Ishikawa (cell line): ENCODE results near the gene SERGEF.

Source experiments
- EP300 ChIP-seq: IDR thresholded peaks from 2 replicates; pipeline ENCODE4 v1.6.1; 2012; ENCODE audit warnings: borderline replicate concordance
- FOXM1 ChIP-seq: IDR thresholded peaks from 2 replicates; pipeline ENCODE4 v1.6.1; 2012; ENCODE audit warnings: low read depth, borderline replicate concordance
- MAX ChIP-seq: IDR thresholded peaks from 2 replicates; pipeline ENCODE4 v1.6.1; 2012
- RAD21 ChIP-seq: IDR thresholded peaks from 2 replicates; pipeline ENCODE4 v1.6.1; 2012; ENCODE audit warnings: low read depth
- REST ChIP-seq: IDR thresholded peaks from 2 replicates; pipeline ENCODE4 v1.6.1; 2012; ENCODE audit warnings: low read depth, mild to moderate bottlenecking
- TAF1 ChIP-seq: IDR thresholded peaks from 2 replicates; pipeline ENCODE4 v1.6.1; 2012; ENCODE audit warnings: low read depth, mild to moderate bottlenecking
- TCF12 ChIP-seq: IDR thresholded peaks from 2 replicates; pipeline ENCODE4 v1.6.1; 2012; ENCODE audit warnings: low read depth
- USF1 ChIP-seq: IDR thresholded peaks from 2 replicates; pipeline ENCODE4 v1.6.1; 2012

GRCh38 chr11:17927681-17928343, 85.0 kb downstream of the SERGEF start:
- TF ChIP-seq TCF12, result no peak
- no peak for TF ChIP-seq REST
- TF ChIP-seq EP300, result no peak
- no peak for TF ChIP-seq USF1
- no peak for TF ChIP-seq FOXM1
- TF ChIP-seq MAX, result no peak
- no peak for TF ChIP-seq RAD21
- TF ChIP-seq TAF1, result no peak
